Neural cell (in vitro differentiated cells): ENCODE measurements around the gene DHX36. TPM values are rescaled to one million over a fixed set of nuclear protein-coding genes. Genes with fewer than 3 reads are reported as not detected.

ENCODE experiments used
- H2AFZ ChIP-seq: fragments of 200-600, 300-800 bp; sonication (generic), shearing (Covaris generic); 2 replicates; pipeline ENCODE4 v1.6.0; 2014; ENCODE audit warnings: low read depth, mild to moderate bottlenecking, antibody characterized with exemption, low read length, moderate library complexity
- H3F3A ChIP-seq: fragments of 200-600 bp; shearing (Covaris generic); 2 replicates; pipeline ENCODE4 v1.6.1; 2016; ENCODE audit warnings: mild to moderate bottlenecking, moderate library complexity, mixed read lengths, antibody characterized with exemption, low read length; ENCODE audit not compliant: insufficient read depth, poor library complexity, severe bottlenecking
- H3K27ac ChIP-seq: fragments of 200-600, 300-800 bp; sonication (generic), shearing (Covaris generic); 2 replicates; pipeline ENCODE4 v1.5.1; 2014; ENCODE audit warnings: mild to moderate bottlenecking, low read length, moderate library complexity
- H3K27me3 ChIP-seq: fragments of 300-800, 200-600 bp; sonication (generic), shearing (Covaris generic); 2 replicates; pipeline ENCODE4 v1.6.0; 2014; ENCODE audit warnings: mild to moderate bottlenecking, low read depth, low read length, moderate library complexity; ENCODE audit not compliant: insufficient read depth
- H3K36me3 ChIP-seq: fragments of 300-800, 200-600 bp; sonication (generic), shearing (Covaris generic); 2 replicates; pipeline ENCODE4 v1.5.1; 2014; ENCODE audit warnings: mild to moderate bottlenecking, antibody characterized with exemption, low read length, moderate library complexity; ENCODE audit not compliant: insufficient read depth
- H3K4me2 ChIP-seq: fragments of 300-800, 200-600 bp; sonication (generic), shearing (Covaris generic); 2 replicates; pipeline ENCODE4 v1.6.0; 2014; ENCODE audit warnings: mild to moderate bottlenecking, low read length
- H3K4me3 ChIP-seq: fragments of 300-800, 200-600 bp; sonication (generic), shearing (Covaris generic); 2 replicates; pipeline ENCODE4 v1.5.1; 2014; ENCODE audit warnings: mild to moderate bottlenecking, low read length, moderate library complexity
- H3K79me2 ChIP-seq: fragments of 200-600 bp; shearing (Covaris generic); replicated peaks from 2 replicates; pipeline ENCODE4 v1.6.0; 2014; ENCODE audit warnings: mild to moderate bottlenecking, low read length, moderate library complexity; ENCODE audit not compliant: insufficient read depth
- H3K9ac ChIP-seq: fragments of 300-800, 200-600 bp; sonication (generic), shearing (Covaris generic); 2 replicates; pipeline ENCODE4 v1.6.1; 2016; ENCODE audit warnings: mild to moderate bottlenecking, low read length, mixed read lengths
- H3K9me2 ChIP-seq: fragments of 200-600 bp; shearing (Covaris generic); 2 replicates; pipeline ENCODE4 v1.6.1; 2016; ENCODE audit warnings: mild to moderate bottlenecking, low read length, mixed read lengths; ENCODE audit not compliant: insufficient read depth
- H3K9me3 ChIP-seq: fragments of 200-600, 300-800 bp; sonication (generic), shearing (Covaris generic); 2 replicates; pipeline ENCODE4 v1.6.1; 2016; ENCODE audit warnings: mild to moderate bottlenecking, mixed run types, low read length, moderate library complexity, mixed read lengths
- H4K20me1 ChIP-seq: fragments of 200-600 bp; shearing (Covaris generic); 2 replicates; pipeline ENCODE4 v1.6.1; 2016; ENCODE audit warnings: mild to moderate bottlenecking, mixed run types; ENCODE audit not compliant: insufficient read depth
- CTCF ChIP-seq: fragments of 450-650 bp; IDR thresholded peaks from 2 replicates; pipeline ENCODE4 v1.5.1; 2014; ENCODE audit warnings: antibody characterized with exemption, mild to moderate bottlenecking, moderate library complexity; ENCODE audit not compliant: poor library complexity, severe bottlenecking
- EP300 ChIP-seq: fragments of 450-650 bp; conservative IDR thresholded peaks from 2 replicates; pipeline ENCODE4 v1.6.1; 2014; ENCODE audit warnings: antibody characterized with exemption, mild to moderate bottlenecking, moderate library complexity; ENCODE audit not compliant: poor library complexity, severe bottlenecking
- EZH2 ChIP-seq: fragments of 200-600, 300-800 bp; shearing (Covaris generic), sonication (generic); IDR thresholded peaks from 2 replicates; pipeline ENCODE4 v1.6.1; 2014; ENCODE audit warnings: antibody characterized with exemption, low read length, borderline replicate concordance, mild to moderate bottlenecking; ENCODE audit not compliant: insufficient read depth, poor library complexity, severe bottlenecking
- MXI1 ChIP-seq: fragments of 450-650 bp; conservative IDR thresholded peaks from 2 replicates; pipeline ENCODE4 v1.6.1; 2014; ENCODE audit warnings: antibody characterized with exemption, mild to moderate bottlenecking; ENCODE audit not compliant: poor library complexity, severe bottlenecking
- POLR2AphosphoS5 ChIP-seq: IDR thresholded peaks from 2 replicates; pipeline ENCODE4 v1.6.1; 2012
- RAD21 ChIP-seq: fragments of 450-650 bp; conservative IDR thresholded peaks from 2 replicates; pipeline ENCODE4 v1.6.1; 2014; ENCODE audit warnings: antibody characterized with exemption, mild to moderate bottlenecking, moderate library complexity
- SMC3 ChIP-seq: fragments of 450-650 bp; conservative IDR thresholded peaks from 2 replicates; pipeline ENCODE4 v1.6.1; 2014; ENCODE audit warnings: antibody characterized with exemption, mild to moderate bottlenecking, moderate library complexity; ENCODE audit not compliant: poor library complexity
- TAF1 ChIP-seq: IDR thresholded peaks from 2 replicates; pipeline ENCODE4 v1.6.1; 2012; ENCODE audit warnings: low read depth
- polyA plus RNA-seq: library from polyadenylated mRNA; depleted of rRNA; stranded (reverse); fragments of >200 nt; gene quantifications from 2 replicates; pipeline ENCODE4 v1.2.3, GENCODE V29; 2014
- TF ChIP-seq, protein P1 (sequence below): IDR thresholded peaks from 2 replicates; pipeline ENCODE4 v1.6.1; 2012; ENCODE audit warnings: borderline replicate concordance

The DHX36 gene
- polyA plus RNA-seq, 1 donor from 2014 or later = 189 TPM

DNA sequence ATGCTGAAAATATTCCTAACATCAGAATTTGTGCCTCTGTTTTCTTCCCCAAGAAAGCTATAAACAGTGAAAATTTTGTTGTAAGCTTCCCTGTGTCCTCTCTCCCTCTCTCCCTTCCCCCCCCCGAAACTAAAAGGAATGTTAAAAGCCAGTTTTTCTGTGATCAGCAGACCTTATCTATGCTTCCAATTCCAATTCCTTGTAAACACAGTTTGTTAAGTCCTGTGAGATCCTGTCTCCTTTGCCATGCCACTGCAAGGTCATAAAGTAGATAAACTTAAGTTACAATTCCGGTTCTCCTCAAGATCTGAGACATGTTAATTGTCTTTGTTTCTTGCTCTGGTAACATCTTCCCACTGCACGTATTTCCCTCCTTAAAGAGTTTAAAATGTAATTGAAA, 42.9 kb upstream of the DHX36 start:
- Histone ChIP-seq H3K9ac (no peak overlapping the region), H3K36me3 (no peaks in the 10 kb centered on the region), H3K9me3 (no peaks in the 10 kb centered on the region), H3K27ac (no peak overlapping the region), H3K4me3 (no peak overlapping the region), H3K9me2 (no peaks in the 10 kb centered on the region), H3K79me2 (no peaks in the 10 kb centered on the region), H3K27me3 (no peaks in the 10 kb centered on the region), H3F3A (no peaks in the 10 kb centered on the region), H3K4me2 (no peak overlapping the region), H4K20me1 (no peaks in the 10 kb centered on the region), H2AFZ (no peak overlapping the region)
- TF ChIP-seq POLR2AphosphoS5 (no peak), SMC3 (no peak), EP300 (no peak), CTCF (no peak), EZH2 (no peak), RAD21 (no peak), MXI1 (no peak), TAF1 (no peak)
- TF ChIP-seq, protein P1, sequence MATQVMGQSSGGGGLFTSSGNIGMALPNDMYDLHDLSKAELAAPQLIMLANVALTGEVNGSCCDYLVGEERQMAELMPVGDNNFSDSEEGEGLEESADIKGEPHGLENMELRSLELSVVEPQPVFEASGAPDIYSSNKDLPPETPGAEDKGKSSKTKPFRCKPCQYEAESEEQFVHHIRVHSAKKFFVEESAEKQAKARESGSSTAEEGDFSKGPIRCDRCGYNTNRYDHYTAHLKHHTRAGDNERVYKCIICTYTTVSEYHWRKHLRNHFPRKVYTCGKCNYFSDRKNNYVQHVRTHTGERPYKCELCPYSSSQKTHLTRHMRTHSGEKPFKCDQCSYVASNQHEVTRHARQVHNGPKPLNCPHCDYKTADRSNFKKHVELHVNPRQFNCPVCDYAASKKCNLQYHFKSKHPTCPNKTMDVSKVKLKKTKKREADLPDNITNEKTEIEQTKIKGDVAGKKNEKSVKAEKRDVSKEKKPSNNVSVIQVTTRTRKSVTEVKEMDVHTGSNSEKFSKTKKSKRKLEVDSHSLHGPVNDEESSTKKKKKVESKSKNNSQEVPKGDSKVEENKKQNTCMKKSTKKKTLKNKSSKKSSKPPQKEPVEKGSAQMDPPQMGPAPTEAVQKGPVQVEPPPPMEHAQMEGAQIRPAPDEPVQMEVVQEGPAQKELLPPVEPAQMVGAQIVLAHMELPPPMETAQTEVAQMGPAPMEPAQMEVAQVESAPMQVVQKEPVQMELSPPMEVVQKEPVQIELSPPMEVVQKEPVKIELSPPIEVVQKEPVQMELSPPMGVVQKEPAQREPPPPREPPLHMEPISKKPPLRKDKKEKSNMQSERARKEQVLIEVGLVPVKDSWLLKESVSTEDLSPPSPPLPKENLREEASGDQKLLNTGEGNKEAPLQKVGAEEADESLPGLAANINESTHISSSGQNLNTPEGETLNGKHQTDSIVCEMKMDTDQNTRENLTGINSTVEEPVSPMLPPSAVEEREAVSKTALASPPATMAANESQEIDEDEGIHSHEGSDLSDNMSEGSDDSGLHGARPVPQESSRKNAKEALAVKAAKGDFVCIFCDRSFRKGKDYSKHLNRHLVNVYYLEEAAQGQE = no peak

DNA sequence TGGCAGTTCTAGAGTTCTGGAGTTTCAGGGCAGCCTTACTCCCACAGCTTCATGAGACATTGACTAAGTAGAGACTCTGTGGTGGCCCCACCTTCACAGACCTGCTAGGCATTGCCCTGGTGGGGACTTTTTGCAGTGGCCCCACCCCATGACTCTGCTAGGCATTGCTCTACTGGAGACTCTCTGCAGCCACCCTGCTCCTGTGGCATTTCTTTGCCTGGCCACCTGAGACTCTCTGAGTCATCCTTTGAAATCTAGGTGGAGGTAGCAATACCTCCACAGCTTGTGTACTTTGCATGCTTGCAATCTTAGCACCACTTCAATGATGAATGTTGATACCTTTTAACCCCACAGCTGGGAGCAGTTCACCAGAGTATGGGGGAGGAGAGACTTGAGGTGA, 40.6 kb upstream of the DHX36 start:
- TF ChIP-seq CTCF (no peak), RAD21 (no peak), EP300 (no peak), EZH2 (no peak), MXI1 (no peak), TAF1 (no peak), POLR2AphosphoS5 (no peak), SMC3 (no peak)
- TF ChIP-seq, protein P1 = no peak
- no peaks in the 10 kb centered on the region for H3K79me2 ChIP-seq
- no peak overlapping the region for H3K27ac ChIP-seq
- H3K4me2 ChIP-seq = no peak overlapping the region
- H3K9me3 ChIP-seq = no peaks in the 10 kb centered on the region
- no peak overlapping the region for H3K9ac ChIP-seq
- H3K4me3 ChIP-seq = no peak overlapping the region
- no peaks in the 10 kb centered on the region for H3K9me2 ChIP-seq
- H4K20me1 ChIP-seq = no peaks in the 10 kb centered on the region
- no peak overlapping the region for H2AFZ ChIP-seq
- no peaks in the 10 kb centered on the region for H3K27me3 ChIP-seq
- H3K36me3 ChIP-seq = no peaks in the 10 kb centered on the region
- no peaks in the 10 kb centered on the region for H3F3A ChIP-seq
